Stomach (tissue), 4 donors: ENCODE data around the gene IL1A.
A peak's percentile ranks its signal among the peaks of the same experiment; 100 is the strongest.

ENCODE experiments used
- POLR2A ChIP-seq, 4 donors: fragments of 450-650 bp; IDR thresholded peaks; one replicate each; pipeline ENCODE4 v1.6.1; 2016; ENCODE audit warnings: antibody characterized with exemption in 4 of 4, control low read depth in 2 of 4, mild to moderate bottlenecking in 1 of 4, moderate library complexity in 1 of 4
- POLR2AphosphoS5 ChIP-seq, 3 donors: sonication (generic); formaldehyde crosslinking; IDR thresholded peaks; one replicate each; pipeline ENCODE4 v1.6.1; 2016; ENCODE audit warnings: antibody characterized with exemption in 3 of 3
- TF ChIP-seq, protein P1 (sequence below), 7 experiments: fragments of 450-650 bp in 4 of 7; fragments of 200-600 bp in 3 of 7; sonication (generic) in 3 of 7; IDR thresholded peaks; one replicate each; pipeline ENCODE4 v1.5.1; 2016 to 2019; ENCODE audit warnings: antibody characterized with exemption in 7 of 7, control low read depth in 2 of 7, mild to moderate bottlenecking in 1 of 7

DNA sequence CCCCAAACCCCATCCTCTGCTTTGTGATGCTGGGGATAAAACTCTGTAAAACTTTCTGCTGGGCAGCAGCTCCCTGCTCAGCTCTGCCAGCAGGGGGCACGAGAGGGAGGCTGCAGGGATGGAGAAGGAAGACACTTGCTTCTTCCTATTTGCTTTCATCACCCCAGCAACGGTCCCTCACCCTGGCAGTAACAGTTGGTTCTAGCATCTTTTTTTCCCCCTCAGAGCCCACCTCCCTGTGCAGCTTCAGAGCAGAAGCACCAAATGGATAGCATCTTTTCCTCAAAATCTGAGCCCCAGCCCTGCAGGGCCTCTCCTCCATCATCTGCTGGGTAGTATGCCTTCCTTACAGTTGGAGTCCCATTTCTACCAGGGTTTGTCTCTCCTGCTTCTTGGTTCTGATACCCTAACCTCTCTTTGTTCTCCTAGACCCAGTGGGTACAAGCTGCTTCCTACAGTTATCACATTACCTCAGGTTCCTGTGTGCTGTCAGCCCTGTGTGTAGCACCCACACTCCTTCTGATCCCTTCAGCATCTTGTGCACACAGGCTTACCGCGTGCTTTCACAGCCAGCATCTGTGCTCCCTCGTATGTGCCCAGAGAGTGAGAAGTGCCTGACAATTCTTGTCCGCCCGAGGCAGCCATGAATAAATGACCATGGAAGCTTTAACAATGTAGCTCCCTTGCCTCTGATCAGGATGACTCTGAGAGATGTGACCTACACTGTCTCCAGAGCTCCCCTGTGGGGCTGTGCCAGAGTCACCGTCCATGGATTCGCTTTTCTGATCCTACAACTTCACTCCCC is 34.3 kb downstream of the IL1A start:
- TF ChIP-seq, protein P1, sequence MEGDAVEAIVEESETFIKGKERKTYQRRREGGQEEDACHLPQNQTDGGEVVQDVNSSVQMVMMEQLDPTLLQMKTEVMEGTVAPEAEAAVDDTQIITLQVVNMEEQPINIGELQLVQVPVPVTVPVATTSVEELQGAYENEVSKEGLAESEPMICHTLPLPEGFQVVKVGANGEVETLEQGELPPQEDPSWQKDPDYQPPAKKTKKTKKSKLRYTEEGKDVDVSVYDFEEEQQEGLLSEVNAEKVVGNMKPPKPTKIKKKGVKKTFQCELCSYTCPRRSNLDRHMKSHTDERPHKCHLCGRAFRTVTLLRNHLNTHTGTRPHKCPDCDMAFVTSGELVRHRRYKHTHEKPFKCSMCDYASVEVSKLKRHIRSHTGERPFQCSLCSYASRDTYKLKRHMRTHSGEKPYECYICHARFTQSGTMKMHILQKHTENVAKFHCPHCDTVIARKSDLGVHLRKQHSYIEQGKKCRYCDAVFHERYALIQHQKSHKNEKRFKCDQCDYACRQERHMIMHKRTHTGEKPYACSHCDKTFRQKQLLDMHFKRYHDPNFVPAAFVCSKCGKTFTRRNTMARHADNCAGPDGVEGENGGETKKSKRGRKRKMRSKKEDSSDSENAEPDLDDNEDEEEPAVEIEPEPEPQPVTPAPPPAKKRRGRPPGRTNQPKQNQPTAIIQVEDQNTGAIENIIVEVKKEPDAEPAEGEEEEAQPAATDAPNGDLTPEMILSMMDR (IDR thresholded peaks at IDR 0.05), result peak in 5 of 7 experiments; percentile 75 to 90 (median 84)
- TF ChIP-seq POLR2AphosphoS5 (IDR thresholded peaks at IDR 0.05) (peak in 1 of 3 donors; percentile 23), POLR2A (IDR thresholded peaks at IDR 0.05) (no peak)
